Measurements from ENCODE around the gene TSNAXIP1. TPM values are rescaled to one million over a fixed set of nuclear protein-coding genes. Genes with fewer than 3 reads are reported as not detected.
A peak's percentile ranks its signal among the peaks of the same experiment; 100 is the strongest.

TSNAXIP1 gene
- polyA plus RNA-seq, 4 donors, result 2.9 to 9.8 (median 7.1) TPM

DNA sequence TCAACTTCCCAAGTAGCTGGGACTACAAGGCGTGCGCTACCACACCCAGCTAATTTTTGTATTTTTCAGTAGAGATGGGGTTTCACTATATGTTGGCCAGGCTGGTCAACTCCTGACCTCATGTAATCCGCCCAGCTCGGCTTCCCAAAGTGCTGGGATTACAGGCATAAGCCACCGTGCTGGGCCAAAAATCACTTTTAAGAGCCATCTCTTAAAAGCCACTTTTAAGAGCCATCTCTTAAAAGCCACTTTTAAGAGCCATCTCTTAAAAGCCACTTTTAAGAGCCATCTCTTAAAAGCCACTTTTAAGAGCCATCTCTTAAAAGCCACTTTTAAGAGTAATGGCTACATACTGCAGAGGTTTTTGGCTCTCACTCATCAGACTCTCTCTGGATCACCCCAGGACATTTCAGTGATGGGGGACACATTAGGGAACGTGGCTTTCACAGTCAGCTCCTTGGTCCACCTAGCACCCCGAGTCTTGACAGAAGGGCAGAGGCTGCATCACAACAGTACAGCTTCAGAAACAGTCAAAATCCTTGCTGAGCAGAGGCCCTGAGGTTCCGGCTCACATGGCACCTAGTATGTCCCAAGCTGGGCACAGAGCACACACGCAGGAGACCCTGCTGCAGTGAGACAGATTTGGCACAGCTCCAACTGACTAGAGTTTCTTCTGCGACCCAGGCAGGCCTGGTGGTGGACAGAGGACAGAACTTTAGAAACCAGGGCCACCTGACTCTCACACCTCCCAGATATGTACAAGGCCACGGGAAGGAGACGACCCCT, 23.9 kb upstream of the TSNAXIP1 start:
- DNase-seq (ENCODE audit: low read depth in 4 of 4, low spot score in 3 of 4), result no peak

DNA sequence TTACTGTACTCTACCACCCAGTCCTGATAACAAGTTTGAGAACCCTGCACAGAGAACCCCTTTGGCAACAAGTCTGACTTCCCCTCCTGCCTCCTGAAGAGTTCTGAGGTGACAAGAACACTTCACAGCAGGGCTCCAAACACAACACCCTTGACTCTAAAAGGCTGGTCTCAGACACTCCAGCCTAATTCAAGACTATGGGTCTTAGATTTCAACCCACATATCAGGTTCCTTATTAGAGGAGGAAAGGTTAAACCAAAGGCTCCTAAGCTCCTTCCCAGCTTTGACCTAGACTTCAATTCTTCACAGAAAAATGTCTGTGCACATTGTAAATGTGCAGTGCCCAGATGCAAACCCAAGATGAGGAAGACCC, 23.4 kb upstream of the TSNAXIP1 start:
- no peak for DNase-seq (ENCODE audit: low read depth in 4 of 4, low spot score in 3 of 4)

DNA sequence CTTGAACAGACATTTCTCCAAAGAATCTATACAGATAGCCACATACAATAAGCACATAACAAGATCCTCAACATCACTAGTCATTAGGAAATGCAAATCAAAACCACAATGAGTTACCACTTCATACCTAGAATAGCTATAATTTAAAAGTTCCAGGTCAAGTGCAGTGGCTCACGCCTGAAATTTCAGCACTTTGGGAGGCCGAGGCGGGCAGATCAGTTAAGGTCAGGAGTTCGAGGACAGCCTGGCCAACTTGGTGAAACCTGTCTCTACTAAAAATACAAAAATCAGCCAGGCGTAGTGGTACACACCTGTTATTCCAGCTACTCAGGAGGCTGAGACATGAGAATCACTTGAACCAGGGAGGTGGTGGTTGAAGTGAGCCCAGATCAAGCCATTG, 20.2 kb upstream of the TSNAXIP1 start:
- DNase-seq (ENCODE audit: low read depth in 4 of 4, low spot score in 3 of 4), result no peak

DNA sequence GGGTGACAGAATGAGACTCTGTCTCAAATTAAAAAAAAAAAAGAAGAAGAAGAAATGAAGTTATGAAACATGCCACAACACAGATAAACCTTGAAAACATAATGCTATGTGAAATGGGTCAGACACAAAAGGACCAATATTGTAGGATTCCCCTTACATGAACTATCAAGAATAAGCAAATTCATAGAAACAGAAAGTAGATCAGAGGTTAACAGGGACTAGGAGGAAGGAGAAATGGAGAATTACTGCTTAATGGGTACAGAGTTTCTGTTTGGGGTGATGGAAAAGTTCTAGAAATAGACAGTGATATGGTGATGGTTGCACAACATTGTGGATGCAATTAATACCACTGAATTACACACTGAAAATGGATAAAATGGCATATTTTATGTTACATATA, 16.6 kb upstream of the TSNAXIP1 start:
- no peak for DNase-seq (ENCODE audit: low read depth in 4 of 4, low spot score in 3 of 4)

DNA sequence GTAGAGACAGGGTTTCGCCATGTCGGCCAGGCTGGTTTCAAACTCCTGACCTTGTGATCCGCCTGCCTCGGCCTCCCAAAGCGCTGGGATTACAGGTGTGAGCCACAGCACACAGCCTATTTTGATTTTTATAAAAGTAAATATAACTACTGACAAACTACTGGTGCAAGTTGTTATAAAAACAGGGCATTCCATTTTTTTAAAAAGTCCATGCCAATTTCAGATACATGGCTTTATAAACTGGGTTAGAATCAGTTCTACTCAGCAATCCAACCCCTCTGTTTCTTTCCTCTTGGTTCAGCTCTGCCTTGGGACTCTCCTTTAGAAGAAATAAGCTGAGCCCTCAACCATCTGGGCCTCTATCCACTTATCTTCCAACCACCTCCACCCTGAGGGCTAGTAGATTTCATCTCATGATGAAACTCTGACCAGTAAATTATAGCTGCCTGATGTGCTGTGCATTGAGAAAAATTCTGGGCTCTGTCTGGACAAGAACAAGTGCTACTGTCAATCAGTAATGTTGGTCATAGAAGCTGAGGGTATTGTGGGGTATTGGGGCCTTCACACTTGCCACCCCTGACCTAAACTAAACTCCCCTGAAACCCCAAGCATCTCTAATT, 10.5 kb upstream of the TSNAXIP1 start:
- DNase-seq (ENCODE audit: low read depth in 4 of 4, low spot score in 3 of 4), result no peak

DNA sequence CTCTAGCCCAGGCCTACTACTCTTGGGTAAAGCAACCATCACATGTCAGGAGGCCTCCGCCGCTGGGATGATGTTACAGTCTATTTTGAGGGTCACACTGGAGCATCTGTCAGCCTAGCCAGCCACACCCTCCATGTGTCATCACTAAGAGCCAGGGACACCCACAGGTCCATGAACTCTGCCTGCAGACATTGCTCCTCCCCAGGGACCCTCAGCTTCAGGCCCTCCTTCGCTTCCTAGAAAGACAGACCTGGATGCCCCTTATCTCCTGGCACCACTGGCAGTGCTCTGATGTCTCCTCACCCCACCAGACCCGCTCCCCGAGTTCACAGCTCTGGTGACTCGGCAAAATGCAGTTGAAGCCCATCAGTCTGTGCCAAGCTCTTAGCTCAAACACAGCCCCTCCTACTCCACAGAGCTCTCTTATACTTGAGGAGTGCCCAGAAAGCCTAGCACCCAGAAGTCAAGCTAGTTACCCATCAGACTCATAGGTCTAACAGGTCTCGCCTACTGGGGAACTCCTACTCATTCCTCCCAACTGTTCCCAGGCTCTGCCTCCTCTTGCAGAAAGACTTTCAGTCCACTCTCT, 6.3 kb upstream of the TSNAXIP1 start:
- no peak for DNase-seq (ENCODE audit: low read depth in 4 of 4, low spot score in 3 of 4)

DNA sequence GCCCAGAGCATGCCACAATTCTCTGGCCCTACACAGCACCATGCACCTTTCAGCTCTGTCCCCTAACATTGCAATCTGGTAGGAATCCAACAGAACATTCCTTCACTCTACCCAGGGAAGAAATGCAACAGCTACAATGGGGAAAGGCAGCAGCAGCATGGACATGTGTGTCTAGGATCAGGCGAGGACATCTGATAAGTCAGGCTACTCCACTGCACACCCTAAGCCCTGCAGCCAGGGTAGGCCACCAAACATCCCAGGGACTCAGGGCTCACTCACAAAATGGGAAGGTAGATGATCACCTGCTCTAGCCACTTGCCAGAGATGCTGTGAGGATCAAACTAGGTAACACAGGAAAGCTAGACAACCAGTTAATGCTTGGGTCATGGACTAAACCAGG, 5.4 kb upstream of the TSNAXIP1 start:
- DNase-seq (ENCODE audit: low read depth in 4 of 4, low spot score in 3 of 4), result no peak

DNA sequence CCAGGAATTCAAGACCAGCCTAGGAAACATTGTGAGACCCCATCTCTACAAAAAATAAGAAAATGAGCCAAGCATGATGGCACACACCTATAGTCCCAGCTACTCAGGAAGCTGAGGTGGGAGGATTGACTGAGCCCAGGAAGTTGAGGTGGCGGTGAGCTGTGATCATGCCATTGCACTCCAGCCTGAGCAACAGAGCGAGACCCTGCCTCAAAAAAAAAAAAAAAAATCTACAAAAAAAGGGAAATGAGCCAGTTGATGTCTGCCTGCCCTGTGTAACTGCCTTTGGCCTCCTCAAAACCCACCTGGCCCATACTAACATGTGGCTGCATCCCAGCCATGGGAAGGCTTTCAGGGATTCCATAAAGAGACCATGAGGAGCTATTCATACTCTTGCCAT, 4.8 kb upstream of the TSNAXIP1 start:
- no peak for DNase-seq (ENCODE audit: low read depth in 4 of 4, low spot score in 3 of 4)

DNA sequence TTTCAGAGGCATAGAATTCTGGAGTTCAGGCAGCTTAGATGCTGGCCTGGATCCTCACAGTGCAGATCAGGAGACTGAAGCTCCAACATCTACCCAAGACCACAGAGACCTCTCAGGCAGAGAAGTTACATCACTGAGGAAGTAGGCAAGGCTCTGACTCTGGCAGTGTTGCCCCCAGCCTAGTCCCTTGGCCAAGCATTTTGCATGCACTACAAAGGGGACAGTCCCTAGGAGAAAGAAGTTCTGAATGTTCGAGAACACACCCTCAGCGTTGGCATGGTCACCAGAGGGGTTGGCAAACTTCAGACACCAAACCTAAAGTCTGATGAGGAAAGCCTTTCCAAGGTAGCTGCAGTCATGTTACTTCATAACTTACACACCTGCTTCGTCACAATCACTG, 2.8 kb upstream of the TSNAXIP1 start:
- DNase-seq (ENCODE audit: low read depth in 4 of 4, low spot score in 3 of 4), result no peak

DNA sequence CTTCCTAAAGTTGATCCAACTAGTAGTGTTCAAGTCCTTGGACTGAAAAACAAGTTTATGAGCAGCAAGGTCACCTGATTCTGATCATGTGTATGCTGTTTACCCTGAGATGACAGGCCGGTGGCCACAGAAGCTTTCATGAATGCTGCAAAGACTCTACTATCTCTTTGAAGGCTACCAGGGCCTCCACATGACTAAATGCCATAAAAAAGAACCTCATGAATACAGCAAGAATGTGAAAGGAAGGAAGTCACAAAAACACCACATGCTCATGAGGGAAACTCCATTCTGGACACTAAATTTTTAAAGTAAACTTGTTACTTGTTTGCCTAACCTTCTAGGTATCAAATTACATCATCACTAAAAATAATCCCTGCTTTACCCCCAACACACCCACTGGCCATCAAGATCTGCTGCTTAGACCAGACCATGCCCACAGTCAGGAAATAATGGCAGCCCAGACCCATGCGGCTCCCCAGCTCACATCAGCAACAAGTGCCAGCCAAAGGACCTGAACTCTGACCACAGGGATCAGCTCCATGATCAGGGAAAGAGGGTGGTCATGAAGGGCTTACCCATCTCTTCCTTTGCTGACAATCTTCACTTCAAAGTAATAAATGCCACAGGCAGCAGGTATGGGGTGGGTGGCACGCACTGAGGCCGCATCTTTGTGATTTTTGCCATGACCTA, 1.7 kb upstream of the TSNAXIP1 start:
- no peak for DNase-seq (ENCODE audit: low read depth in 4 of 4, low spot score in 3 of 4)

DNA sequence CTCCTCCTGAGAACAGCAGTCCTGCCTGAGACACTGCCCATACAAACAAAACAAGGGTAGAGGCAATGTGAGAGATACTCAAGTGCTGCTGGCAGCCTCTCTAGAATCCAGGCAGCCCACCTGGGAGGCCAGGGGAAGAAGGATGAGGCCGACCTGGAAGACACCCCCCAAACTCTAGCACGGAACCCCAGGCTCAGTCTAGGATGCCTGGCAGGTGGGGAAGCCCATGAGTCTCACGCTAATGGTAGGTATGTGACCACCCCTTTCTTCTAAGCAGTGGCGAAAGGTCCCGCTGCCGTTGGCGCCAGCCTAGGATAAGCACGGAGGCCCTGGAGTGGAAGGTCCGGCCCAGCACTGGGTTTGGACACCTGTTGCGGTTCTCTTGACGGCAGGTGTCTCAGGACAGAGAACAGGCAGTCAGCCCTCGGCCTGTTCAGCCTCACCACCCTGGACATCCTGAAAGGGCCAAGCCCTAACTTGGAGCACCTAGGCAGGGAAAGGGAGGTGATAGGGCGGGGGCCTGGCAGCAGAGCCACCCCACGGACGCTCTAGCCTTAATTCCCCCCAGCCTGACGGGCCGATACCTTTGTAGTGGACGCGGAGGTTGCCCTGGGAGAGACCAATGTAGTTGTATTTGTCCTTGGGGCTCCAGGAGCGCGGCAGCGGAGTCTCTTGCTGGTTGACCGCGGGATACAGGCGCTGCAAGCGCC, 816 bp upstream of the TSNAXIP1 start:
- peak in 2 of 4 donors; percentile 5 to 7 for DNase-seq (ENCODE audit: low read depth in 4 of 4, low spot score in 3 of 4)

DNA sequence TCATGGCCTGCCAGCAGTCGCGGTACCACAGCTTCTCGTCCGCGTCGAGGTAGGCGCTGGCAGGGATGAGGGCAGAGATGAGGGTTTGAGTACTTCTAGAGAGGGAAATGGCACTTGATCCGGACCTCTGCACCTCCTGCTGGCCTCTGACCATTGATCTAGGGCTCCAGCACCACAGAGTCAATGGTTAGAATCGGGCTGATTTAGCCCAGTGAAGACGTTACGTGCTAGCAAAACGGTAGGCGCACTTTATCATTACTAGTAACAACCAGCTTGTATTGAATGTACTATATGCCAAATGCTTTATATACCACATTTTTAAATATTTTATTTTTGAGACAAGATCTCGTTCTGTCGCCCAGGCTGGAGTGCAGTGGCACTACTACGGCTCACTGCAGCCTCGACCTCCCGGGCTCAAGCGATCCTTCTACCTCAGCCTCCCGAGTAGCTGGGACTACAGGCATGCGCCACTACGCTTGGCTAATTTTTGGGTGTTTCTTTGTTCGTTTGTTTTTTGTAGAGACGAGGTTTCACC, 526 bp downstream of the TSNAXIP1 start:
- no peak for DNase-seq (ENCODE audit: low read depth in 4 of 4, low spot score in 3 of 4)

DNA sequence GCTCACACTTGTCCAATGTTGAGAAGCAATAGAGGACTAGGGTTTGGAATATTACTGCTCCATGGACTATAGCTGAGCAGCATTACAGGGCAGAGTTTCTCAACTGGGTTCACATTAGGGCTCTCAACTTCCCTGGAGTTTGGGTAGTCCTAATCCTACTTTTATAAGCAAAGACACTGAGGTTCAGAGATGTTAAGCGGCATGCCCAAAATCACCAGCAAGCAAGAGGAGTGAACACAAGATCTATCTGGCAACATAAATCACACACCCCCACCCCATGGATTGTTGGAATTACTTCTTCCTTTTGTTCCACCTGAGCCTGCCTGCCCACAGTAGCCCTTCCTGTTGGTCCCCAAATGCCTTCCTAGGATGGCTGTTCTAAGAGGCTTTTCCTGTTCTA, 5.2 kb downstream of the TSNAXIP1 start:
- no peak for DNase-seq (ENCODE audit: low read depth in 4 of 4, low spot score in 3 of 4)

DNA sequence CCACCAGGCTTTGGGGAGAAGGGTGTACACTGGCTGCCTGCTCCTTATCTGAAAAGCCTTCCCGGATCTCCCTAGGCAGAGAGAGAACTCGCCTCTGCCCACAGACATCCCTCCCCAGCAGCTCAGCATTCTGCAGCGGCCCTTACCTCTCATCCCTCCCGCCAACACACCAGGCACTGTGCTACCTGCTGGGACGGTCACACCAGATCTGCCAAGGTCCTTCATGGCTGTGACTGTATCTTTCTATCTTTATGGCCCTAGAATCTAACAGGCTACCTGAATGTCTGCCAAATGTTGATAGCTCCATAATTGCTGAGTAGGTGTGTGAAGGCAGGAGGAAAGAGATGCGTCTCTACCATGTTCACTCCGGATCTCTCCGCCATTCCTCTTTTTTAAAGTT, 7.9 kb downstream of the TSNAXIP1 start:
- DNase-seq (ENCODE audit: low read depth in 4 of 4, low spot score in 3 of 4), result no peak

DNA sequence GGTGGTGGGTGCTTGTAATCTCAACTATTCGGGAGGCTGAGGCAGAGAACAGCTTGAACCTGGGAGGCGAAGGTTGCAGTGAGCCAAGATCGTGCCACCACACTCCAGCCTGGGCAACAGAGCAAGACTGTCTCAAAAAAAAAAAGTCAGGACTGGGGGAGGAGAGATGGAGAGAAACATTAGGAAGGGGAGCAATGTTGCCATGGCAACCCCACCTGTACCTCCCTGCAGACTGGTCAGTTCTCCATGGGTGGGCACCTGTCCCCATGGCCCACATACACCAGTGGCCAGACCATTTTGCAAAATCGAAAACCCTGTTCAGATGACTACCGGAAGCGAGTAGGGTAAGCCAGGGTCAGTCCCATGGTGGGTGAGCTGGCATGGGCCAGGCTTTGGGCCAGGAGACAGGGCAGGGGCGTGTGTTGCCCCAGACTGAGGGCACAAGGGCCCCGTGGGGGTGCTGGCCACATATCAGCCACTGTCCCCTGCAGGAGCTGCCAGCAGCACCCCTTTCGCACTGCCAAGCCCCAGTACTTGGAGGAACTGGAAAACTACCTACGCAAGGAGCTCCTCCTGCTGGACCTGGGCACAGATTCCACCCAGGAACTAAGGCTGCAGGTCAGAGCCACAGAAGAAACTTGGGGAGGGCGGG, 14.0 kb downstream of the TSNAXIP1 start:
- no peak for DNase-seq (ENCODE audit: low read depth in 4 of 4, low spot score in 3 of 4)

DNA sequence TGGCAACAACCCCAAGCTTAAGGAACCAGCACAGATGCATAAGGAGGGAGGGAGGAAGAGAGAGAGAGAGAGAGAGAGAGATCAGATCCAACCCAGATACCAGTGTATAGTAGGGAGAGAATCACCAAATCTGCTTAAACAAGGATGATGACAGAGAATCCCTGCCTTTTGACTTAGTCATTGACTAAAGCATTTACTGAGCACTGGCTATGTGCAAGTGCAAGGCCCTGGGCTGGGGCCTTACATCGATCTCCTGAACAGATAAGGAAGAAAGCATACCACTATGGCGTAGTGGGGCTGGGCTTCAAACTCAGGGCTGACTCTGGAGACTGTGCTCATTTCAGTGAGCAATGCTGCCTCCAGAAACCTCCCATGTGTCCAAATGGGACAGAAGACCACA, 15.8 kb downstream of the TSNAXIP1 start:
- DNase-seq (ENCODE audit: low read depth in 4 of 4, low spot score in 3 of 4), result no peak

DNA sequence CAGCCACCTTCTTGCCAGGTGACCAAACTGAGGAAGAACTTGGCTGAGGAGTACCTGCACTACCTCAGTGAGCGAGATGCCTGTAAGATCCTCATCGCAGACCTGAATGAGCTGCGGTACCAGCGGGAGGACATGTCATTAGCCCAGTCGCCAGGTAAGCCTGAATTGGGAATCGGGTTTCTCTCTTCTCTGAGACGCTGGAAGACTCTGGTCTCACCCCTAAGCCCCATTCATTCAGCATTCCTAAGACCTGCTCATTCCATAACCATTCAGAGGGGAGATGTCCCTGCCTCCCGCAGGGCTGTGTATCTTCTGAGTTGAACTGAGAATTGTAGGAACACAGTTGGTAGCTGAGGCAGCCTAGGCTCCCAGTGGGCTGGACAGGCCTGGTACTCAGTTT, 18.4 kb downstream of the TSNAXIP1 start:
- DNase-seq (ENCODE audit: low read depth in 4 of 4, low spot score in 3 of 4), result no peak

DNA sequence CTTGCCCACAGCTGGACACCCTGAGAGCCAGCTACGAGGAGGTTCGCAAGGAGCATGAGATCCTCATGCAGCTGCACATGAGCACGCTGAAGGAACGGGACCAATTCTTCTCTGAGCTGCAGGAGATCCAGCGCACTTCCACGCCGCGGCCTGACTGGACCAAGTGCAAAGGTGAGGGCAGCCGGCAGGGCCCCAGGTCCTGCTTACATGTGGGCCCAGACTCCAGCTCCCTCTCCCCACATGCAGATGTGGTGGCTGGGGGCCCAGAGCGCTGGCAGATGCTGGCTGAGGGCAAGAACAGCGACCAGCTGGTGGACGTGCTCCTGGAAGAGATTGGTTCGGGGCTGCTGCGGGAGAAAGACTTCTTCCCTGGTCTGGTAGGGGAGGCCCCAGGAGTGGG, 19.2 kb downstream of the TSNAXIP1 start:
- DNase-seq (ENCODE audit: low read depth in 4 of 4, low spot score in 3 of 4), result no peak

DNA sequence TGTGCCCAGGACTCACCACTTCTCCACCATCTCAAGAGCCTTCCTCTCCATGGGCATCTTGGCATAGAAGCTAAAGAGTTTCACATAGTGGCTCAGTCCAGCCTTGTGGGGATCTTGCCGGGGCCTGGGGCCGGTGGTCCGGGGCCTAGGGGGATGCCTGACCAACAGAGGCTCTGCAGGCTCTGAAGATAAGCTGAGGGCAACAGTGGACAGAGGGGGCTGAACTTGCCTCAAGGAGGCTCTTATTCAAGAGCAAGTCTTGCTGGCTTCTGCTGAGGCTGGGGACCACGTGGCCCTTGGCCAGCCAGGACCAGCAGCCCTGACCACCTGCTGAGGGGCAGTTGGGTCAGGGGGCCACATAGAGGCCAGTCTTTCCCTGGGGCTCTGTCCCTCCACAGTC, 22.0 kb downstream of the TSNAXIP1 start:
- DNase-seq (ENCODE audit: low read depth in 4 of 4, low spot score in 3 of 4), result no peak

DNA sequence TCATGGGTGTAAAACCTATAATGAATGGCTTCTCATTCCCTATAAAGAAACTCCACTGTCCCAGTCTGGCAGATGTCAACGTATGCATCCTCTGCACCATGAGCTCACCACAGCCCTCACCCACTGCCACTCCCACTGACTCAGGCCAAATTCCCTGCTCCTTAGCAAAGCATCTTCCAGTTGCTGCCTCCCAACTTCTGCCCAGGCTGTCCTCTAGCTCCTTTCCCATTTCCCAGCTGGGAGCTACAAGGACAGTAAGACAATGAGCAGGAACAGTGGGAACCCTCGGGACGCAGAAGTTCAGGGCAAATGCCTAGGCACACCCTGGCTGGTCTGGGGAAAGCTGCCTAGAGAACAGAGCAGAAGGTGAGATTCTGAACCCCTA, 26.3 kb downstream of the TSNAXIP1 start:
- no peak for DNase-seq (ENCODE audit: low read depth in 4 of 4, low spot score in 3 of 4)

All from left renal pelvis (tissue), 4 donors.